OCI-LY1 (cell line): ENCODE results near the gene MFSD6.

Source experiments
- H2AFZ ChIP-seq: fragments of 200-600 bp; sonication (generic), shearing (Covaris generic); 2 replicates; pipeline ENCODE4 v1.6.0; 2014; ENCODE audit warnings: antibody characterized with exemption, mild to moderate bottlenecking, low read length
- H3F3A ChIP-seq: fragments of 200-600 bp; sonication (generic), shearing (Covaris generic); 2 replicates; pipeline ENCODE4 v1.6.0; 2014; ENCODE audit warnings: mild to moderate bottlenecking, antibody characterized with exemption, low read length, moderate library complexity; ENCODE audit not compliant: insufficient read depth
- H3K27ac ChIP-seq: fragments of 200-600 bp; sonication (generic); 2 replicates; pipeline ENCODE4 v1.5.1; 2014; ENCODE audit warnings: low read length, mixed run types, mild to moderate bottlenecking, low read depth; ENCODE audit not compliant: poor library complexity, severe bottlenecking
- H3K27me3 ChIP-seq: fragments of 200-600 bp; sonication (generic); 2 replicates; pipeline ENCODE4 v1.6.0; 2014; ENCODE audit warnings: antibody characterized with exemption, mild to moderate bottlenecking, low read length, moderate library complexity; ENCODE audit not compliant: insufficient read depth
- H3K36me3 ChIP-seq: fragments of 200-600 bp; sonication (generic); 2 replicates; pipeline ENCODE4 v1.6.1; 2014; ENCODE audit warnings: mild to moderate bottlenecking, antibody characterized with exemption, low read length, moderate library complexity, mixed read lengths; ENCODE audit not compliant: insufficient read depth
- H3K4me1 ChIP-seq: fragments of 200-600 bp; sonication (generic); 2 replicates; pipeline ENCODE4 v1.5.1; 2014; ENCODE audit warnings: mild to moderate bottlenecking, low read length, moderate library complexity; ENCODE audit not compliant: insufficient read depth, severe bottlenecking
- H3K4me2 ChIP-seq: fragments of 200-600 bp; sonication (generic), shearing (Covaris generic); 2 replicates; pipeline ENCODE4 v1.6.1; 2014; ENCODE audit warnings: low read length
- H3K4me3 ChIP-seq: fragments of 200-600 bp; sonication (generic); 2 replicates; pipeline ENCODE4 v1.5.1; 2014; ENCODE audit warnings: low read length, low read depth, mild to moderate bottlenecking, mixed read lengths; ENCODE audit not compliant: poor library complexity, severe bottlenecking
- H3K79me2 ChIP-seq: fragments of 200-600 bp; shearing (Covaris generic); 2 replicates; pipeline ENCODE4 v1.6.1; 2016; ENCODE audit warnings: mixed run types, low read length, mixed read lengths; ENCODE audit not compliant: insufficient read depth
- H3K9ac ChIP-seq: fragments of 200-600 bp; sonication (generic), shearing (Covaris generic); 2 replicates; pipeline ENCODE4 v1.6.1; 2014; ENCODE audit warnings: mild to moderate bottlenecking, low read length, mixed read lengths
- H3K9me2 ChIP-seq: fragments of 200-600 bp; sonication (generic), shearing (Covaris generic); 2 replicates; pipeline ENCODE4 v1.6.1; 2014; ENCODE audit warnings: low read depth, mild to moderate bottlenecking, low read length, mixed read lengths
- H3K9me3 ChIP-seq: fragments of 200-600 bp; shearing (Covaris generic); 2 replicates; pipeline ENCODE4 v1.6.1; 2014; ENCODE audit warnings: low read length, mixed read lengths
- H4K20me1 ChIP-seq: fragments of 200-600 bp; sonication (generic), shearing (Covaris generic); 2 replicates; pipeline ENCODE4 v1.6.0; 2016; ENCODE audit warnings: mild to moderate bottlenecking, low read length; ENCODE audit not compliant: insufficient read depth
- EZH2 ChIP-seq: fragments of 200-600 bp; sonication (generic), shearing (Covaris generic); IDR thresholded peaks from 2 replicates; pipeline ENCODE4 v1.8.0; 2017; ENCODE audit warnings: borderline replicate concordance, mixed run types, mild to moderate bottlenecking, antibody characterized with exemption, low read length, moderate library complexity, mixed read lengths
- TF ChIP-seq, protein P1 (sequence below): fragments of 200-600 bp; sonication (generic), shearing (Covaris generic); IDR thresholded peaks from 2 replicates; pipeline ENCODE4 v1.5.1; 2017; ENCODE audit warnings: mild to moderate bottlenecking, antibody characterized with exemption, low read length, moderate library complexity, mixed read lengths

The MFSD6 gene

DNA sequence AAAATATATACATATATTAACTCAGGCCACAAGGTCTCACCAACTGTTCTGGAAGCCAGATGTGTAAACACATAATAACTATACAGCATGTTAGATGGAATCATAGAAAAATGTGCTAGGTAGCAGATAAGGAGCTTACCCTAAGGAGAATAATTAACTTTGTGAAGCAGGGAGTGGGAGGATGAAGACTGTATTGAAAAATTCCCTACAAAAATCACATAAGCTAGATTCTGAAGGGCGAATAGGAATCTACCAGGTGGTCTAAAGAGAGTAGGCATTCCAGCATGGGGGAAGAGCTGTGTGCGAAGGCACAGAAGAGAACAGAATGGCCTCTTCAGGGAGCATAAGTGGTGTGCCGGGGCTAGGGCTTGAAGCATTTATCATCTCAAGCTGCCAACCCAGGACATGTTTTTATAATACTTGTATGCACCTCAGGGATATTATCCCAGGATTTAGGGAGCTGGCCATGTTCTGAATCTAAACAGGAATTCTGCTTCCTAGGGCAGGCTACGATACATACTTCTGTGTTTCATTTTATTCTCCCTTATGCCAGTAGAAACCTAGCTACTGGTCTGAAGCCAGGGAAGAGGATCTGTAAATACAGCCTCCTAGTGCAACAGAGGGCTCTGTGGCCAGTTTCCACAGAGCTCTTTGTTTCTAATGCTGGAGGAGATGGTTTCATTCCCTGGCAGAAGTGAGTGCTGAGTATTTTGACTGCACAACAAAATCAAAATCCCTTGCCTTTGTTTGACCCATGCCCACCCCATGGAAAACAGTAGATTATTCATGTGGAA is 69.7 kb downstream of the MFSD6 start:
- no peaks in the 10 kb centered on the region for H3K27me3 ChIP-seq
- H3K27ac ChIP-seq = no peak overlapping the region
- H3K9ac ChIP-seq = no peak overlapping the region

DNA sequence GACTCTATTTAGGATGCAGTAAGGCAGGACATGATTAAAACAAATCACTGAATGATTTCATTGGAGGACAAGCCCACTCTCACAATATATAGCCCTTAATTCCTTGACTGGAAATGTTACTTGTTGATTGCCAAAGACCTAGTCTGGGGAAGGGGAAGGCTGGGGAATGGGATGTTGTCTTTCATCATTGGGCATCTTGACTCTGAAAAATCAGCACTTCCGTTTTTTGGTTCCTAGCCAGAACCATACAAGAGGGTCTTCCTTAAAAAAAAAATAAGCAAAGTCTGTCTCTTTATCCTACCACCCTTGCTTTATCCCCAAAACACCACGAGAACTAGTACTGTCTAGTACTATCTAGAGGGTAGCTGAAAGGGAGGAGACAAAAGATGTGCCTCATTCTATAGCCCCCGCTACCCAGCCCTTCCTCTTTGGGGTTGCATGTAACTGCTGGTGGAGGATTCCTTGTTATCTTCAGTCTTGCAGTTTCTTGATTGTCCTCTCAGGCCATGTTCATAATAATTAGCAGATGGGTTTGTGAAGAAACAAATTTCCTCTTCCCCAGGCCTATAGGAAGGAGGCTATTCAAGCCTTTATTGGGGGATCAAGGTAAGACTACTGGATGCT is 70.5 kb downstream of the MFSD6 start:
- Histone ChIP-seq H3K27ac (no peak overlapping the region), H4K20me1 (no peaks in the 10 kb centered on the region), H3K79me2 (no peaks in the 10 kb centered on the region), H3K9me3 (no peaks in the 10 kb centered on the region), H3F3A (no peaks in the 10 kb centered on the region), H3K36me3 (no peaks in the 10 kb centered on the region), H3K27me3 (no peaks in the 10 kb centered on the region), H3K9ac (no peak overlapping the region), H3K4me2 (no peak overlapping the region), H3K4me3 (no peak overlapping the region), H2AFZ (no peak overlapping the region), H3K9me2 (no peaks in the 10 kb centered on the region), H3K4me1 (no peaks in the 10 kb centered on the region)
- TF ChIP-seq, protein P1, sequence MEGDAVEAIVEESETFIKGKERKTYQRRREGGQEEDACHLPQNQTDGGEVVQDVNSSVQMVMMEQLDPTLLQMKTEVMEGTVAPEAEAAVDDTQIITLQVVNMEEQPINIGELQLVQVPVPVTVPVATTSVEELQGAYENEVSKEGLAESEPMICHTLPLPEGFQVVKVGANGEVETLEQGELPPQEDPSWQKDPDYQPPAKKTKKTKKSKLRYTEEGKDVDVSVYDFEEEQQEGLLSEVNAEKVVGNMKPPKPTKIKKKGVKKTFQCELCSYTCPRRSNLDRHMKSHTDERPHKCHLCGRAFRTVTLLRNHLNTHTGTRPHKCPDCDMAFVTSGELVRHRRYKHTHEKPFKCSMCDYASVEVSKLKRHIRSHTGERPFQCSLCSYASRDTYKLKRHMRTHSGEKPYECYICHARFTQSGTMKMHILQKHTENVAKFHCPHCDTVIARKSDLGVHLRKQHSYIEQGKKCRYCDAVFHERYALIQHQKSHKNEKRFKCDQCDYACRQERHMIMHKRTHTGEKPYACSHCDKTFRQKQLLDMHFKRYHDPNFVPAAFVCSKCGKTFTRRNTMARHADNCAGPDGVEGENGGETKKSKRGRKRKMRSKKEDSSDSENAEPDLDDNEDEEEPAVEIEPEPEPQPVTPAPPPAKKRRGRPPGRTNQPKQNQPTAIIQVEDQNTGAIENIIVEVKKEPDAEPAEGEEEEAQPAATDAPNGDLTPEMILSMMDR = no peak
- TF ChIP-seq EZH2 = no peak

More for the DNA sequence above, 69.7 kb downstream of the MFSD6 start:
- no peaks in the 10 kb centered on the region for H3K36me3 ChIP-seq
- no peak overlapping the region for H3K4me2 ChIP-seq
- H3K79me2 ChIP-seq = no peaks in the 10 kb centered on the region
- H3K4me3 ChIP-seq = no peak overlapping the region
- H3K4me1 ChIP-seq = no peaks in the 10 kb centered on the region
- H3K9me2 ChIP-seq = no peaks in the 10 kb centered on the region
- no peak overlapping the region for H2AFZ ChIP-seq
- H3K9me3 ChIP-seq = no peaks in the 10 kb centered on the region
- no peaks in the 10 kb centered on the region for H4K20me1 ChIP-seq
- TF ChIP-seq, protein P1 = no peak
- no peak for TF ChIP-seq EZH2
- H3F3A ChIP-seq = no peaks in the 10 kb centered on the region

DNA sequence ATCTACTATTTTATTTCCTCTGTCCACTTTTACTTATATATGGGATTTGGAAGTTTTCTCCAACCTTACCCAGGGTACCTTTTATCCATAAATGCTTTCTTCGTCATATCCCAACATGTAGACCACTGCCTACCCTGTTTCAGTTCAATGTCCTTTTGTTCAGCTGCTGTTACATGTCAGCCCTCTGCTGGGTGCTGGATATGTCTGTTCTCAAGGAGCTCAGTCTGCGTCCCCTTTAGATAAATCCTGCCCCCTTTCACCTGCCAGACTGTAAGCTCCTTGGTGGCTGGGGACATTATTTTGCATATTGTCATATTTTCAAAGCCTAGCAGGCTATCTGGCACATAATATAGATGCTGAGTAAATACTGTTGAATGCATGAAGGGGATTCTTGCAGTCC is 73.2 kb downstream of the MFSD6 start:
- H4K20me1 ChIP-seq = no peaks in the 10 kb centered on the region
- no peak for TF ChIP-seq EZH2
- TF ChIP-seq, protein P1 = no peak; the same call in 1 of the 2 replicates
- no peaks in the 10 kb centered on the region for H3K79me2 ChIP-seq
- no peak overlapping the region for H3K4me3 ChIP-seq
- no peaks in the 10 kb centered on the region for H3K9me3 ChIP-seq
- H3K27ac ChIP-seq = no peak overlapping the region
- H3K27me3 ChIP-seq = no peaks in the 10 kb centered on the region
- H2AFZ ChIP-seq = no peak overlapping the region
- H3F3A ChIP-seq = no peaks in the 10 kb centered on the region
- no peaks in the 10 kb centered on the region for H3K4me1 ChIP-seq
- no peaks in the 10 kb centered on the region for H3K36me3 ChIP-seq
- H3K4me2 ChIP-seq = no peak overlapping the region
- H3K9me2 ChIP-seq = no peaks in the 10 kb centered on the region
- no peak overlapping the region for H3K9ac ChIP-seq
